ENCODE measurements around the gene PITPNC1.

GRCh38 chr17:67521775-67522069 lies 144.6 kb downstream of the PITPNC1 start:
- TF ChIP-seq CTCF (IDR thresholded peaks at IDR 0.05) (no peak), ZFX (IDR thresholded peaks at IDR 0.05; ENCODE audit: borderline replicate concordance) (no peak)
